WTC11 (cell line): ENCODE results near the gene NRDC.

Source experiments
- AR ChIP-seq: fragments of 250-450 bp; sonication (Bioruptor Pico); IDR thresholded peaks from 2 replicates; pipeline ENCODE4 v1.9.0; 2021; ENCODE audit warnings: mild to moderate bottlenecking
- CREB1 ChIP-seq: sonication (generic); formaldehyde crosslinking; IDR thresholded peaks from 2 replicates; pipeline ENCODE4 v1.8.0; 2023; ENCODE audit warnings: mild to moderate bottlenecking, missing genetic modification reagents
- CREM ChIP-seq: sonication (generic); formaldehyde crosslinking; IDR thresholded peaks from 2 replicates; pipeline ENCODE4 v1.8.1; 2022; ENCODE audit warnings: mild to moderate bottlenecking, missing genetic modification reagents, moderate library complexity
- CTCF ChIP-seq: fragments of 200-600 bp; IDR thresholded peaks from 2 replicates; pipeline ENCODE4 v1.8.0; 2022; ENCODE audit warnings: antibody characterized with exemption
- ELF4 ChIP-seq: sonication (generic); formaldehyde crosslinking; IDR thresholded peaks from 2 replicates; pipeline ENCODE4 v1.8.1; 2022; ENCODE audit warnings: low read depth, mild to moderate bottlenecking, moderate library complexity, missing genetic modification reagents
- FOXP1 ChIP-seq: sonication (generic); formaldehyde crosslinking; IDR thresholded peaks from 2 replicates; pipeline ENCODE4 v1.8.0; 2022; ENCODE audit warnings: missing genetic modification reagents, mild to moderate bottlenecking, moderate library complexity, borderline replicate concordance
- JUN ChIP-seq: sonication (generic); formaldehyde crosslinking; IDR thresholded peaks from 2 replicates; pipeline ENCODE4 v1.8.0; 2023; ENCODE audit warnings: mild to moderate bottlenecking, missing genetic modification reagents
- NFYB ChIP-seq: sonication (generic); formaldehyde crosslinking; conservative IDR thresholded peaks from 2 replicates; pipeline ENCODE4 v1.8.0; 2022; ENCODE audit warnings: low read depth, missing genetic modification reagents
- SP1 ChIP-seq: sonication (generic); formaldehyde crosslinking; conservative IDR thresholded peaks from 2 replicates; pipeline ENCODE4 v1.8.1; 2022; ENCODE audit warnings: missing genetic modification reagents
- TF ChIP-seq, protein P1 (sequence below): sonication (generic); formaldehyde crosslinking; IDR thresholded peaks from 2 replicates; pipeline ENCODE4 v1.8.0; 2022; ENCODE audit warnings: mild to moderate bottlenecking, missing genetic modification reagents
- TF ChIP-seq, protein P2 (sequence below): sonication (generic); formaldehyde crosslinking; conservative IDR thresholded peaks from 2 replicates; pipeline ENCODE4 v1.8.1; 2023; ENCODE audit warnings: mild to moderate bottlenecking, low read depth, missing genetic modification reagents, moderate library complexity
- TF ChIP-seq, protein P3 (sequence below): sonication (generic); formaldehyde crosslinking; IDR thresholded peaks from 2 replicates; pipeline ENCODE4 v1.8.1; 2023; ENCODE audit warnings: mild to moderate bottlenecking, missing genetic modification reagents
- TF ChIP-seq, protein P4 (sequence below): sonication (generic); formaldehyde crosslinking; IDR thresholded peaks from 2 replicates; pipeline ENCODE4 v1.8.0; 2023; ENCODE audit warnings: missing genetic modification reagents, mild to moderate bottlenecking, borderline replicate concordance

- TF ChIP-seq SP1 (no peak), ELF4 (CRISPR knock-in tag) (no peak), CTCF (no peak), CREB1 (CRISPR knock-in tag) (no peak), JUN (CRISPR knock-in tag) (no peak), CREM (CRISPR knock-in tag) (no peak), NFYB (CRISPR knock-in tag) (no peak), AR (CRISPR knock-in tag) (no peak), FOXP1 (no peak)
- TF ChIP-seq, protein P1, sequence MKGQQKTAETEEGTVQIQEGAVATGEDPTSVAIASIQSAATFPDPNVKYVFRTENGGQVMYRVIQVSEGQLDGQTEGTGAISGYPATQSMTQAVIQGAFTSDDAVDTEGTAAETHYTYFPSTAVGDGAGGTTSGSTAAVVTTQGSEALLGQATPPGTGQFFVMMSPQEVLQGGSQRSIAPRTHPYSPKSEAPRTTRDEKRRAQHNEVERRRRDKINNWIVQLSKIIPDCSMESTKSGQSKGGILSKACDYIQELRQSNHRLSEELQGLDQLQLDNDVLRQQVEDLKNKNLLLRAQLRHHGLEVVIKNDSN (CRISPR knock-in tag) = no peak
- TF ChIP-seq, protein P2, sequence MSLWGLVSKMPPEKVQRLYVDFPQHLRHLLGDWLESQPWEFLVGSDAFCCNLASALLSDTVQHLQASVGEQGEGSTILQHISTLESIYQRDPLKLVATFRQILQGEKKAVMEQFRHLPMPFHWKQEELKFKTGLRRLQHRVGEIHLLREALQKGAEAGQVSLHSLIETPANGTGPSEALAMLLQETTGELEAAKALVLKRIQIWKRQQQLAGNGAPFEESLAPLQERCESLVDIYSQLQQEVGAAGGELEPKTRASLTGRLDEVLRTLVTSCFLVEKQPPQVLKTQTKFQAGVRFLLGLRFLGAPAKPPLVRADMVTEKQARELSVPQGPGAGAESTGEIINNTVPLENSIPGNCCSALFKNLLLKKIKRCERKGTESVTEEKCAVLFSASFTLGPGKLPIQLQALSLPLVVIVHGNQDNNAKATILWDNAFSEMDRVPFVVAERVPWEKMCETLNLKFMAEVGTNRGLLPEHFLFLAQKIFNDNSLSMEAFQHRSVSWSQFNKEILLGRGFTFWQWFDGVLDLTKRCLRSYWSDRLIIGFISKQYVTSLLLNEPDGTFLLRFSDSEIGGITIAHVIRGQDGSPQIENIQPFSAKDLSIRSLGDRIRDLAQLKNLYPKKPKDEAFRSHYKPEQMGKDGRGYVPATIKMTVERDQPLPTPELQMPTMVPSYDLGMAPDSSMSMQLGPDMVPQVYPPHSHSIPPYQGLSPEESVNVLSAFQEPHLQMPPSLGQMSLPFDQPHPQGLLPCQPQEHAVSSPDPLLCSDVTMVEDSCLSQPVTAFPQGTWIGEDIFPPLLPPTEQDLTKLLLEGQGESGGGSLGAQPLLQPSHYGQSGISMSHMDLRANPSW = no peak
- TF ChIP-seq, protein P3, sequence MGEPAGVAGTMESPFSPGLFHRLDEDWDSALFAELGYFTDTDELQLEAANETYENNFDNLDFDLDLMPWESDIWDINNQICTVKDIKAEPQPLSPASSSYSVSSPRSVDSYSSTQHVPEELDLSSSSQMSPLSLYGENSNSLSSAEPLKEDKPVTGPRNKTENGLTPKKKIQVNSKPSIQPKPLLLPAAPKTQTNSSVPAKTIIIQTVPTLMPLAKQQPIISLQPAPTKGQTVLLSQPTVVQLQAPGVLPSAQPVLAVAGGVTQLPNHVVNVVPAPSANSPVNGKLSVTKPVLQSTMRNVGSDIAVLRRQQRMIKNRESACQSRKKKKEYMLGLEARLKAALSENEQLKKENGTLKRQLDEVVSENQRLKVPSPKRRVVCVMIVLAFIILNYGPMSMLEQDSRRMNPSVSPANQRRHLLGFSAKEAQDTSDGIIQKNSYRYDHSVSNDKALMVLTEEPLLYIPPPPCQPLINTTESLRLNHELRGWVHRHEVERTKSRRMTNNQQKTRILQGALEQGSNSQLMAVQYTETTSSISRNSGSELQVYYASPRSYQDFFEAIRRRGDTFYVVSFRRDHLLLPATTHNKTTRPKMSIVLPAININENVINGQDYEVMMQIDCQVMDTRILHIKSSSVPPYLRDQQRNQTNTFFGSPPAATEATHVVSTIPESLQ (CRISPR knock-in tag) = no peak
- TF ChIP-seq, protein P4, sequence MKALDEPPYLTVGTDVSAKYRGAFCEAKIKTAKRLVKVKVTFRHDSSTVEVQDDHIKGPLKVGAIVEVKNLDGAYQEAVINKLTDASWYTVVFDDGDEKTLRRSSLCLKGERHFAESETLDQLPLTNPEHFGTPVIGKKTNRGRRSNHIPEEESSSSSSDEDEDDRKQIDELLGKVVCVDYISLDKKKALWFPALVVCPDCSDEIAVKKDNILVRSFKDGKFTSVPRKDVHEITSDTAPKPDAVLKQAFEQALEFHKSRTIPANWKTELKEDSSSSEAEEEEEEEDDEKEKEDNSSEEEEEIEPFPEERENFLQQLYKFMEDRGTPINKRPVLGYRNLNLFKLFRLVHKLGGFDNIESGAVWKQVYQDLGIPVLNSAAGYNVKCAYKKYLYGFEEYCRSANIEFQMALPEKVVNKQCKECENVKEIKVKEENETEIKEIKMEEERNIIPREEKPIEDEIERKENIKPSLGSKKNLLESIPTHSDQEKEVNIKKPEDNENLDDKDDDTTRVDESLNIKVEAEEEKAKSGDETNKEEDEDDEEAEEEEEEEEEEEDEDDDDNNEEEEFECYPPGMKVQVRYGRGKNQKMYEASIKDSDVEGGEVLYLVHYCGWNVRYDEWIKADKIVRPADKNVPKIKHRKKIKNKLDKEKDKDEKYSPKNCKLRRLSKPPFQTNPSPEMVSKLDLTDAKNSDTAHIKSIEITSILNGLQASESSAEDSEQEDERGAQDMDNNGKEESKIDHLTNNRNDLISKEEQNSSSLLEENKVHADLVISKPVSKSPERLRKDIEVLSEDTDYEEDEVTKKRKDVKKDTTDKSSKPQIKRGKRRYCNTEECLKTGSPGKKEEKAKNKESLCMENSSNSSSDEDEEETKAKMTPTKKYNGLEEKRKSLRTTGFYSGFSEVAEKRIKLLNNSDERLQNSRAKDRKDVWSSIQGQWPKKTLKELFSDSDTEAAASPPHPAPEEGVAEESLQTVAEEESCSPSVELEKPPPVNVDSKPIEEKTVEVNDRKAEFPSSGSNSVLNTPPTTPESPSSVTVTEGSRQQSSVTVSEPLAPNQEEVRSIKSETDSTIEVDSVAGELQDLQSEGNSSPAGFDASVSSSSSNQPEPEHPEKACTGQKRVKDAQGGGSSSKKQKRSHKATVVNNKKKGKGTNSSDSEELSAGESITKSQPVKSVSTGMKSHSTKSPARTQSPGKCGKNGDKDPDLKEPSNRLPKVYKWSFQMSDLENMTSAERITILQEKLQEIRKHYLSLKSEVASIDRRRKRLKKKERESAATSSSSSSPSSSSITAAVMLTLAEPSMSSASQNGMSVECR (CRISPR knock-in tag) = no peak
Observed at GRCh38 chr1:51919684-51920083, 41.2 kb upstream of the NRDC start.
